ENCODE measurements around the gene AIF1.
"Not testable (repeated sequence)": the region's sequence is repeated elsewhere in the genome, so short reads cannot be mapped to it uniquely, and the experiment has no call there.

Gene AIF1

DNA sequence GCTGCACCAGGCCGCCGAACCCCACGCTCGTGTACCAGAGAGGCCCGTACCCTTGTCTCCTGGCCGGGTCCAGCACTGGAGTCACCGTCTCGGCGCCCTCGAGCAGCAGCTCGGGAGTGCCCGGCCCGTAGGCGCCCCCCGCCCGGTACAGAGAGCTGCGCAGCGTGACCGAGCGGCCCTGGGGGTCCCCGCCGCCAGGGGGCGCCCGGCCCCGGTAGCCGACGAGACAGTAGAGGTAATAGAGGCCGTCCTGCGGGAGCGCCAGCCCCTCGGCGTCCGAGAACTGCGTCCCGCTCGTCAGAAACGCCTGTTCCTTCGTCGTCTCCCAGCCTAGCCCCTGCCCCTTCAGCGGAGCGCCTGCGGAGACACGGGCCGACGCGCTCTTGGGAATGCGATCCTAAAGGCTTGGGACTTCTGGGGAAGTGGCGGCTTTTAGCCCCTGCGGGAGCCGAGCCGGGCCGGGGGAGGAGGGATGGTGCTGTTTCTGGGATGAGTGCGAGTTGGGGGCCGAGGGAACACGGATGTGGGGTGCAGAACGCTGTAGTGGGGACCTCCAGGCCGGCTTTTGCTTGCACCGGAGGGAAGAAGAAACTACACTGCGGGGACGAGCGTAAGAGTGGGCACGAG, 34.1 kb upstream of the AIF1 start:
- DNase-seq (ENCODE audit: low read depth in 2 of 2), result peak; percentile 71 to 84

DNA sequence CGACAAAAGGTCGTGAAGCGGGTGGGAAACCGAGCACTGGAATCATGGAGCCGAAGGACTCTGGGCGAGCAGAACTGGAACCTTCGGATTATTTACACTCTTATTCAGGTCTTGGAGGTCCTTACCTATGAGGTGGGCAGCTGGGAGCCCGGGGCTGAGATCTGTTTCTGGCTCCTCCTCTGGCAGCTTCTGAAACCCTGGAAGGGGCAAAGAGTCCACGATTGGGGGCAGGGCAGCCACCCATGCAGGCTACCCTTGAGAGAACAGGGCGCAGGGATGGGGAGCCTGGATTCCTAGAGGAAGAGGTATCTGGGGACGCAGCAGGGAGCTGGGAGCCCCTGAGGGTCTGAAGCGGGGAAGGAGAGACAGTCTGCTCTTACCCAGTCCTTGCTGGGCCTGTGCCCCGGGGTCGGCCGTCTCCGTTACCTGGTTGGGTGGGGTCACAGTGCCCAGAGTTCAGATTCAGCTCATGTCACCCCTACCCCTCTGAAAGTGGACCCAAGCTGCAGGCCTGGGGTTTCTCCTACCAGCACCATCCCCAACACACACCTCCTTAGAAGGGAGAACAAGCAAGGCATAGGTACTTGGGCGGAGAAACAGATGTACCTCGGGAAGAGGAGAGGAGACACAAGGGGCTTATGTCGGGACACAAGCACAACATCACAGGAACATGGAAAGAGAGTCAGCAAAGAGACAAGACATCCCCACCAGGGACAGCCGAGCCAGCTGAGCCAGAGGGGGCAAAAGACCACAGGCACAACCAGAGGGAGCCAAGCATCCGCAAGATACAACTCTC, 33.4 kb upstream of the AIF1 start:
- no peak for DNase-seq (ENCODE audit: low read depth in 2 of 2)

DNA sequence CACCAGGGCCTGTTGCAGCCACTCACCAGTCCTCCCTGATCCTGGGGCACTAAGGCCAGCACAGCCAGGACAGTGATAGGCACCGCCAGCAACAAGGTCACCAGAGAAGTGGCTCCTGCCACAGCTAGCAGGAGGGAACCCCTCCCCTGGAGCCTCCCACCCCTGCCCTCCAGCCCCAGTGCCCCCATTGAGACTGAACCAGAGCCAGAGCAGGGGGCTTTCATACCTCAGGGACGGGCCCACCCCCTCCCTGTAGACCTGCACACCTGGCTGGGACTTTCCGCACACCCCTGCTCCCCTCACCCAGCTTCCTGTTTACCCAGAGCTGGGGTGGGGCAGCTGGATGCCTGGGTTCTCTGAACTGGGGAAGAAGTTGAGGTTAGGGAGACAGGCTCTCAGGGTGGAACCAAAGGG, 32.8 kb upstream of the AIF1 start, which contains the start of gene LTB:
TSS of gene LTB (minus strand) at position 195 of the 414 bp plus-strand sequence. CDS start at position 188, 7 bp downstream.
- DNase-seq (ENCODE audit: low read depth in 2 of 2), result peak in 1 of 2 donors; percentile 68

DNA sequence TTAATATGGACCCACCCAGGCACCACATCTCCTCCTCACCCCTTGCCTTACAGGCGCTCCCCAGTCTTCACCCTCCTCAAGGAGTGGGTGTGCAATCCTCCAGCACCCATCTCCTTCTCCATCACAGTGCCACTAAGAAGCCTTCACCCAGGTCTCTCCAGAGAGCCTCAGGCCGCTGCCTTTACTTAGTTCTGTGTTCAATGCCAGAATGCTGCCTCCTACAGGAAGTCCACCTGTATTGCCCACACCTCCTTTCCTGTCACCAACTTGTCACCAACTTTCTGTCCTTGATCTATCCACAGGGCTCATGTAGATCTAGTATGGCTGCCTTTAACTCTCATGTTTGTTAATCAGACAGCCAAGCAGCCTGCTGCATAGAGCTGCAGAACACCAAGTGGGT, 29.5 kb upstream of the AIF1 start:
- no peak for DNase-seq (ENCODE audit: low read depth in 2 of 2)

DNA sequence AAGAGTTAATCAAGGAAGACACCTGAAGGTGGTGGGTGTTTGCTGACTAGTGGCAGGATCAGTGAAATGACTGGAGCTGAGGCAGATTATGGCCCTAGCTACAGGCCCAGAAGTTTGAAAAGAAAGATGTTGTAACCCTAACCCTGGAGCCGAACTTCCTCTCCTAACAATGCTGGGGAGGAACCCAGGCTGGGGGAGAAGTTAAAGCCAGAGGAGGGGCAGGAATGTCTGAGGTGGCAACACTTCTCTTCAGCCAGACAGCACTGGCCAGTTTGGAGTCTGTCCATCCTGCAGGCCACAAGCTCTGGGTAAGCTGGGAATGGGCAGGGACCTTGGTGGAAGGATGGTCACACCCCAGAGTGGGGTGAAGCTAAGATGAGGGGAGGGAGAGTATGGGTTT, 29.0 kb upstream of the AIF1 start, which contains the start of gene LST1:
TSS of gene LST1 (plus strand) at position 270 of the 400 bp plus-strand sequence. CDS start 1,023 bp downstream, outside the sequence.
- DNase-seq (ENCODE audit: low read depth in 2 of 2), result no peak

DNA sequence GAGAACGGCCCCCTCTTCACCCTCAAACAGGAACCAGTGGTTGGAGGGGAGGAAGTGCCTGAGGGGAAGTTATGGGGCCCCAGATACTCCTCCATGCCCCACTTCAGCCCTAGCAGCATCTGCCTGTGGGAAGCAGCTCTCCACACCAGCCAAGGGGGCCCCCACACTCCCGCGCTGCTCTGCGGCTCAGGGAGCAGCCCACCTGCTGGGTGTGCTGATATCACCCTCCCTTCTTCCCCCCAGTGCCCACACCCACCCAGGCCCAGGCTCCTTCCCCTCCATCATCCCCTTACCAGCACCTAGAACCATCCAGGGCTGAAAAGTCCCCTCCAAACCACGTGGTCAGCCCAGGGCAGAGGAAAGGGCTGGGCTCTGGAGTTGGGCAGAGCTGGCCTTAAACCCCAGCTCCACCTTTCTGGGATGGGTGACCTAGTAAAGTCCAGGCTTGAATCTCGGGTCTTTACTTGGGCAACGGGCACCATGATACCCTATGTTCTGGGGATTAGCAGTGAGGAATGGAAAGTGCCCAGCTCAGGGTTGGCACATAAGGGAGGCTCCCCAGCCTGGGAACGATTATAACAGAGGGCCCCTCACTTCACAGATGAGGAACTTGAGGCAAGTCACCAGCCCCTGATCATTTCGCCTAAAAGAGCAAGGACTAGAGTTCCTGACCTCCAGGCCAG, 28.3 kb upstream of the AIF1 start:
- no peak for DNase-seq (ENCODE audit: low read depth in 2 of 2)

DNA sequence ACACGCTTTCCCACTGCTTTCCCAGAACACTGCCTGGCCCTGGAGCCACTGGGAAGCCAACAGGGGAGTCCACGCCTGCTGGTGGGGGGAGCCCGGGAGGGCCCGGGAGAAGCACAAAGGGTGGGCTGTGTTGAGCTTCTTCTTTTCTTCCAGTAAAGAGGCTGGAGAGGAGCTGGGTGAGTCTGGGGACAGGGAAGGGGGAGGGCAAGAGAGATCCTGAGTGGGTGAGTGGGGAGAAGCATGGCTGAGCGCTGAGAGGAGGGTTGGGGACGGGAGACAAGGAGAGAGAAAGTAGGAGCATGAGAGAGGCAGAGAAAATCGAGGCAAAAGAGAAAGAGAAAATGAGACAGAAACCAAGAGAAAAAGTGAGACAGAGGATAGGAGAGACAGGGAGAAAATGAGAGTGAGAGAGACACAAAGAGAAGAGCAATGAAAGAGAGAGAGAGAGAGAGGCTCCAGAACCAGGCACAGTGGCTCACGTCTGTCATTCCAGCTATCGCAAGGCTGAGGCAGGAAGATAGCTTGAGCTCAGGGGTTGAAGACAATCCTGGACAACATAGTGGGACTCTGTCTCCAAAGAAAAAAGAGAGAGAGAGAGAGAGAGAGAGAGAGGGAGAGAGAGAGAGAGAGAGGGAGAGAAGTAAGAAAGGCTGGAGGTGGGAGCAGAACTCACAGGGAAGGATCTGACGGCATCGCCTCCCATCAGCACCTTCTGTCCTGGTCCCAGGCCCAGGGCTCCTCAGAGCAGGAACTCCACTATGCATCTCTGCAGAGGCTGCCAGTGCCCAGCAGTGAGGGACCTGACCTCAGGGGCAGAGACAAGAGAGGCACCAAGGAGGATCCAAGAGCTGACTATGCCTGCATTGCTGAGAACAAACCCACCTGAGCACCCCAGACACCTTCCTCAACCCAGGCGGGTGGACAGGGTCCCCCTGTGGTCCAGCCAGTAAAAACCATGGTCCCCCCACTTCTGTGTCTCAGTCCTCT, 26.9 kb upstream of the AIF1 start:
- no peak for DNase-seq (ENCODE audit: low read depth in 2 of 2)

DNA sequence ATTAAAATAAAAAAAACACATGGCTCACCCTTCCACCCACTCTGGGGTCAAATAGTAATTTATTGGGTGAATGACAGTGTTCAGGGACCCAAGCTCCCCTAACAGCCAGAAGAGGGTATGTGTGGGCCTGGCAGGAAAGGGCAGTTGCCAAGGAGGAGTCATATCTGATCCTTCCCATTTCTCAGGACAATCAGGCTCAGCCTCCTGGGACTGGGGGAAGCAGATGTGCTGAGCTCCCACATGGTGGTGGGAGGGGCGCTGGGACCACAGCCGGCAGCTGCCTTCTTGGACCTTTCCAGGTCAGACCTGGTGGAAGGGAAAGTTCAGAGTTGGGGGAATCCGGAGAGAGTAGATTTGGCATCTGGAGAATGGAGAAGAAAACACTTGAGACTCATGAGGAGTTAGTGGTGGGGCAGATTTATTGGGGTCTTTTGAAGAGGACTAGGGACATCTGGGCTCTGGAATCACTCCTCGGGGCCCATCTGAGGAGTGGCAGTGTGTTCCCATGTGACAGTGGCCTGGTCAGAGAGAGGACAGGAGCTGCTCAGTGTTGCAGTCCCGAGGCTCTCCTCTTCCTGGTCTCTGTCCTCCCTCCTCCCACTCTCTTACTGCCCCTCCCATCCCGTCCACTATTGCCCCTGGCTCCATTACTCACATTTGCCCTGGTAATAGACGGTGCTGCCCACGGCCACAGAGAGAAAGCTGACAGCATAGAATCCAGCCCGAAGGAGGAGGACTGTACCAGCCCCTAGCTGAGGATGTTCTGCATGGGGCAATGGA, 26.0 kb upstream of the AIF1 start:
- DNase-seq (ENCODE audit: low read depth in 2 of 2), result no peak

DNA sequence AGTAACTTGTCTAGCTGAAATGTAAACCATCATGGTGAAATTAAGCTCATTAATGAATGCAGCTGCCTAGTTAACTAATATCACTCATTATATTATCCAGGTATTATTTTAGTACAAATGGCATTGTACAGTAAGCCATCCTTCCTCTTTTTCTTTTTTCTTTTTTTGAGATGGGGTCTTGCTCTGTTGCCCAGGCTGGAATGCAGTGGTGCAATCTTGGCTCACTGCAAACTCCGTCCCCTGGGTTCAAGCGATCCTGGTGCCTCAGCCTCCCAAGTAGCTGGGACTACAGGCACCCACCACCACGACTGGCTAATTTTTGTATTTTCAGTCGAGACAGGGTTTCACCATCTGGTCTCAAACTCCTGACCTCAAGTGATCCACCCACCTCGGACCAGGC, 24.3 kb upstream of the AIF1 start:
- not testable (repeated sequence) for DNase-seq (ENCODE audit: low read depth in 2 of 2)

DNA sequence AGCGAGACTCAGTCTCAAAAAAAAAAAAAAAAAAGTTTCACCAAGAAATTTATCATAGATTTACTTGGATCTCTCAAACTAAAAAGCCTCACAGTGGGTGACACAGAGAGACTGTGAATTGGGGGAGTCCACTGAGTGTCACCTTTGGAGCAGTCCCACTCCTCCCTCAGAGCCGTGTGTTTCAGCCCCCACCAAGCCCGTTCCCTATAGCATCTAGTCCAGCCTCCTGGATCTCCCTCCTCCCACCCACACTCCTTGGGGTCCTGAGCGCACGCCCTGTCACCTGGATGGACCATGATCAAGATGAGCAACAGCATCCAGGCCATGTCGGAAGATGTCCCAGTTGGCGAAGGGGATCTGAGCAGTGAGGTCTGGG, 22.6 kb upstream of the AIF1 start:
- no peak for DNase-seq (ENCODE audit: low read depth in 2 of 2)

DNA sequence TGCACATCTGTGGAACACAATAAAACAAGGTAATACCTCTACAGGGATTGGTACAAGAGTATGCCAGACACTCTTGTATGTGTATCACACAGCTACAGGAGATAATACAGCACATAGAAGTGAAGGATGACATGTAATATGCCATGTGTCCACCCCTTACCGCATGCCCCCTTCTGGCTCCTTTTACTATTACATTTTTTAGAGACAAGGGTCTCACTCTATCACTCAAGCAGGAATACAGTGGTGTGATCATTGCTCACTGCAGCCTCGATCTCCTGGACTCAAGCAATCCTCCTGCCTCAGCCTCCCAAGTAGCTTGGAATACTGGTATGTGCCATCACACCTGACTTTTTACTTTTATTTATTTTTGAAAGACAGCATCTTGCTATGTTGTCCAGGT, 18.0 kb upstream of the AIF1 start:
- DNase-seq (ENCODE audit: low read depth in 2 of 2), result no peak

DNA sequence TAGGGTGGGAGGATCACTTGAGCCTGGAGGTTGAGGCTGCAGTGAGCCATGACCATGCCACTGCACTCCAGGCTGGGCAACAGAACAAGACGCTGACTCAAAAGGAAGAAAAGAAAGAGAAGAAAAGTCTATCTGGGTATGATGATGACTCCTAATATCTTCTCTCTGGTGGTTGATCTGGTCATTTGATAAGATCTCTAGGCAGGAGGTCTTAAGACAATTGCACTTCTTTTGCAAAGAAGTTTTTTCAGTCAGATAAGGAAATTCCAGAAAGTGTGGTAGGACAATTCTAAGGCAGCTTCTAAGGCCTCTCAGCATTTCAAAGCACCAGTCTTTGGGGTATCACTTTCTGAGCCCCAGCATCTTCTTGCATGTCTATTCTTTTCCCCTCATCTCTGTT, 7.7 kb upstream of the AIF1 start:
- no peak for DNase-seq (ENCODE audit: low read depth in 2 of 2)

DNA sequence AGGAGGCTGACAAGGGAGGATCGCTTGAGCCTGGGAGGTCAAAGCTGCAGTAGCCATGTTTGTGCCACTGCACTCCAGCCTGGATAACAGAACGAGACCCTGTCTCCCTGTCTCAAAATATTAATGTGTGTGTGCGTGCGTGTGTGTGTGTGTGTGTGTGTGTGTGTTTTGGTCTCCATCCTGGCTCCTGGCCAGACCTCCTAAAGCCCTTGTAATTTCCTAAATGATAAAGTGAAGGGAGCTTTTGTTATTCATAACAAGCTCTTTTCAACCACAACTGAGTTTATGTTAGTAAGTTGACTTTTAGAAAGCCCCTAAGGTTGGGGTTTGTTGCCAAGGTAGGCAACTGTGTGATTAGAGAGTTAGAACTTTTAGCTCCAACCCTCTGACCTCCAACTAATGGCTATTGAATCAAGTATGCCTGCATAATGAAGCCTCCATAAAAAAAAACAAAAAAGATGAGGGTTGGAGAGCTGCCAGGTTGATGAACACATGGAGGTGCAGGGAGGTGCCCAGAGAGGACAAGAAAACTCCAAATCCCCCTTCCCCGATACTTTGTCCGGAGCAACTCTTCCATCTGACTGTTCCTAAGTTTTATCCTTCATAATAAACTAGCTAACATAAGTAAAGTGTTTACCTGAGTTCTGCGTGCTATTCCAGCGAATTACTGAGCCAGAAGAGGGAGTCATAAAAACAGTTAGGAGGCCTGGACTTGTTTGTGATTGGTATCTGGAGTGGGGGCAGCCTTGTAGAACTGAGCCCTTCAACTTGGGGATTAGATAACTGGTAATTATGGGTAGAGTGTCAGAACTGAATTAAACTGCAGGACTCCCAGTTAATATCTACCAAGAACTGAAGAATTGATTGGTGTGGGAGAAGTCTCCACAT, 5.3 kb upstream of the AIF1 start:
- DNase-seq (ENCODE audit: low read depth in 2 of 2), result no peak

DNA sequence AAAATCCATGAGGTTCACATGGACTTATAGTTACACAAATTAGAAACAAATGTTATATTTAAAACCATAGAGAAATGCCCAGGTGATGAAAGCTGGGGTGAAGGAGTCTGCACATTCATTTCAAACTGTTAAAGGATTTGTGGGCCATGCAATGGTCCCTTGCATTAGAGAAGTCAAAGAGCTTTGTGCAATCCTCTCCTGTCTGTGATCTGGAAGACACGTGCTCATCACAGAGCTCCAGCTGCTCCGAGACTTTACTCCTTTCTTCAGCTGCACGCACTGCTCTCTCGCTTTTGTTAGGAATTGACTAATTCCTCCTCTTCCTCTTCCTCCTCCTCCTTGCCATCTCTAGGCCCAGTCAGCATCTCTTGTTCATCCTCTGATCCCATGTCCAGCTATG, 4.1 kb upstream of the AIF1 start:
- DNase-seq (ENCODE audit: low read depth in 2 of 2), result no peak

DNA sequence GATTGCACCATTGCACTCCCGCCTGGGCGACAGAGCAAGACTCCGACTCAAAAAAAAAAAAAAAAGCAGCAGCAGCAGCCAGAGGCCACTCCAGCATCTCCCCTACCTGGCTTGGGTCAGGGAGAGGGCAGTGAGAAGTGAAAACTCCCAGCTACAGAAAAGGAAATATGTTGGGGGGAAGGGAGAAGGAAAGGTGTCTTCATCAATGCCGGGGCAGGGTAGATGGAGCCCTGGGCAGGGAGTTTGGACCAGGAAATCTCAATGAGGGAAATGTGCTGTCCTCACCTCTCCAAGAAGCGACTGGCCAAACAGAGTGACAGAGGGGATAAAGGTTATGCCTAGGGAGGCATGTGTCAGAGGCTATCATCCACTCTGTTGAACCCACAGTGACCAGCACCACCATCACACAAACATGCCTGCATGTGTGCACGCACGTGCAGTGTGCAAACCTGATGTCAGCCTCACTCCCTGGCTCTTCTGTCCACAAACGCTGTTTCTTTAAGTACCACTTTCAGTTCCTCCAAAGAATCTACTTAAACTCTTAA, 887 bp upstream of the AIF1 start:
- no peak for DNase-seq (ENCODE audit: low read depth in 2 of 2)

DNA sequence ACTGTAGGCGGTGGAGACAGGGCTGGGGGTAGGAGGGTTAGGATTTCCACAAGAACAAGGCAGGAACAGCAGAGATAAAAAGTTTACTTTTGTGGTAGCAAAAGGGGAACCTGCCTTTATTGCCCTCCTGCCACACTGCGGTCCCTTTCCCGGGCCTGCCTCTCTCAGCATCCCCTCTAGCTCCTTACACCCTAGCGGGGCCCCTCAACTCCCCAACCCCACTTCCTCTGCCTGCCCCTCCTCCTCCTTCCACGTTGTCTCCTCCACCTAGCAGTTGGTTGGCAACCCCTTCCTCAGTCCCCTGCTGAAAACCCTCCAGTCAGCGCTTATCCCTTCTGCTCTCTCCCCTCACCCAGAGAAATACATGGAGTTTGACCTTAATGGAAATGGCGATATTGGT, 714 bp downstream of the AIF1 start:
- DNase-seq (ENCODE audit: low read depth in 2 of 2), result no peak

DNA sequence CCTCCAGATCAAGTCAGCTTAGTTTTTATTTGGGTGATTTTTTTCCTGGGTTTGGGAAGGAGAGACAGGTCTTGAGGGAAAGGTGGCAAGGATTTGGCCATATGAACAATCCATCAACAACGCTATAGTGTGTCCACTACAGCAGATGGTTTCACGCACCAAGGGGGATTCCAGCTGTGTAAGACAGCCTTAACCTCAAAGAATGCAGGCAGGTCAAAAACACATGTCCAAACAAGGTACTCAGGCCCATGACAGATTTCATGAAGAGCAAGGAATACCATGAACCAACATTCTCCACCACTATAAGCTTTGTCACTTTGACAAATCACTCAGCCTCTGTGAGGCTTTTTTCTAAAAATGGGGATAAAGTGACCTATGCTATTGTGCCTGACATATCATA, 2.0 kb downstream of the AIF1 start:
- no peak for DNase-seq (ENCODE audit: low read depth in 2 of 2)

DNA sequence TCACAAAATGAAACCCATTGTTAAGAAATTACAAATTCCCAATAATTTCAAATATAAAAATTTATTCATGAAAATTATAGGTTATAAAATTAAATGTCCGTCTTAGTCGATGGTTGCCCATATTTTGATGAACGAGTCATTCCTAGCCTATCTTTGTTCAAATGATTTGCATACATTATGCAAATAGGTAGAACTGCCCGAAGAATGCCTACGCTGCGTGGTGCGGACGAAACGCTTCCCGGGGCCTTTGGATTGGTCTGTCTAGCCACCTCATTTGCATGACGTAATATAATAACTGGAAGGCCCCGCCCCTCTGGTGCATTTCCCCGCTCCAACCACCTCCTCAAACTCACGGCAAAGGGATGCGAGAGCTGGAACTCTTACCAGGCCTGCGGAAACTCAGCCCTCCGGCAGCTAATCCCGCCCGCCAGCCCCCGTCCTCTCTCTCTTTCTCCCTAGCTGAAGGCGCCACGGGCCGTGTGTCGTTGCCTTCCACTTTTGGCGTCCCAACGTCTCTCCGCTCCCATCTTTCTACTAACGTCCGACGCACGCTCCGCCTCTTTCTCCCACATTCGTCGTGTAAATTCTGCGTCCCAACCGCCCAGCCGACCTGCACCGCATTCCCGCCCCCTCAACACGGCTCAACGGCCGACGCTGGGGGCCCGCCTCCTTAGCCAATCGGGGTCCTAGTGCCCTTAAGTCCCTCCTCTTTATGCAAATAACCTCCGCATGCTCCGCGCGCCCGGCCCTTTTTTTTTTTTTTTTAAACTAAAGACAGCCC, 5.0 kb downstream of the AIF1 start:
- peak; percentile 96 for DNase-seq (ENCODE audit: low read depth in 2 of 2)
